ENCODE results near the gene FRMD4A. TPM values are rescaled to one million over a fixed set of nuclear protein-coding genes. Genes with fewer than 3 reads are reported as not detected.
"Not testable (repeated sequence)": the region's sequence is repeated elsewhere in the genome, so short reads cannot be mapped to it uniquely, and the experiment has no call there.

The FRMD4A gene
- total RNA-seq, 2 experiments from 2014 or later: 3.1 to 3.7 TPM

DNA sequence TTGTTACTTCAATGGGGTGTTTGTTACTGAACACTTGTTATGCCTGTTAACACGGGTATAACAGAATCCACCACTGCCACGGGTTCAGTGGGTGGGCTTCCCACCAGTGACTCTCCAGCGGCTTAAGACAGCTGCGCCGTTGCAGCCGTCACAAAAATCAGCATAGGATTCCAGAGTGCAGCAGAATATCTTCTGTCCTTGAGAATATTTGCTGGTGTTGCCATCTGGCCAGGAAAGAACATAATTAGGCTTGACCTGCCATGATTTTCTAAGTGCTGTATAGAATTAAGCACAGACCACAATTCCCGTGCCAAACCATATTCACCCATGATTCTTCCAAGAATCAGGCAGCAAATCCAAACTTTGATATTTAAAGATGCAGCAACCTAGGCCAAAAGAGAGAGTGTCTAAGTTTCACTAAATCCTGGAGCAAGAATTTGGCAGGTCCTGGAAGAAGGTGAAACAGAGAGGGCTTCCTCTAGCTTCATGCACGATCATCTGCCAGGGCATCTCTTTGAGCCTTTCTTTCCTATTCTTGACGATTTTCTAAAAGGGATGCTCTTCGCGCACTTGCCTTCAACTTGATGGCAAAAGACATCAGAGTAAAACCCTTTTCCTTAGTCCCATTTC lies 95.0 kb downstream of the FRMD4A start:
- TF ChIP-seq, protein P1, sequence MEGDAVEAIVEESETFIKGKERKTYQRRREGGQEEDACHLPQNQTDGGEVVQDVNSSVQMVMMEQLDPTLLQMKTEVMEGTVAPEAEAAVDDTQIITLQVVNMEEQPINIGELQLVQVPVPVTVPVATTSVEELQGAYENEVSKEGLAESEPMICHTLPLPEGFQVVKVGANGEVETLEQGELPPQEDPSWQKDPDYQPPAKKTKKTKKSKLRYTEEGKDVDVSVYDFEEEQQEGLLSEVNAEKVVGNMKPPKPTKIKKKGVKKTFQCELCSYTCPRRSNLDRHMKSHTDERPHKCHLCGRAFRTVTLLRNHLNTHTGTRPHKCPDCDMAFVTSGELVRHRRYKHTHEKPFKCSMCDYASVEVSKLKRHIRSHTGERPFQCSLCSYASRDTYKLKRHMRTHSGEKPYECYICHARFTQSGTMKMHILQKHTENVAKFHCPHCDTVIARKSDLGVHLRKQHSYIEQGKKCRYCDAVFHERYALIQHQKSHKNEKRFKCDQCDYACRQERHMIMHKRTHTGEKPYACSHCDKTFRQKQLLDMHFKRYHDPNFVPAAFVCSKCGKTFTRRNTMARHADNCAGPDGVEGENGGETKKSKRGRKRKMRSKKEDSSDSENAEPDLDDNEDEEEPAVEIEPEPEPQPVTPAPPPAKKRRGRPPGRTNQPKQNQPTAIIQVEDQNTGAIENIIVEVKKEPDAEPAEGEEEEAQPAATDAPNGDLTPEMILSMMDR (IDR thresholded peaks at IDR 0.05): no peak
- DNase-seq (no peak), ATAC-seq (ENCODE audit: poor library complexity) (no peak)
- peaks cover 18% of the 10 kb centered on the region for H3K4me1 Mint-ChIP-seq (ENCODE audit: low read depth)
- H3K4me3 Mint-ChIP-seq: no peak overlapping the region
- POLR2A ChIA-PET: no interaction called here
- intact Hi-C loops (cut with DNase I, micrococcal nuclease): no loop called here
- H3K27me3 Mint-ChIP-seq: peaks cover 56% of the 10 kb centered on the region
- H3K36me3 Mint-ChIP-seq (ENCODE audit: low read depth): no peaks in the 10 kb centered on the region
- CTCF ChIA-PET: no interaction called here
- no peaks in the 10 kb centered on the region for H3K4me1 ChIP-seq (ENCODE audit: insufficient read depth, low read length)
- no peak overlapping the region for H3K27ac ChIP-seq (ENCODE audit: low read depth in 1 of 2, low read length in 2 of 2)
- H3K4me3 ChIP-seq (ENCODE audit: low read length): no peak overlapping the region
- no peaks in the 10 kb centered on the region for H3K9me3 Mint-ChIP-seq
- H3K27ac Mint-ChIP-seq: no peak overlapping the region
- H3K27me3 ChIP-seq (ENCODE audit: control insufficient read depth in 1 of 2, insufficient read depth in 2 of 2, low read length in 2 of 2): peaks cover 0 to 2% of the 10 kb centered on the region in 2 experiments
- H3K36me3 ChIP-seq (ENCODE audit: insufficient read depth, low read length): no peaks in the 10 kb centered on the region
- no peaks in the 10 kb centered on the region for H3K9me3 ChIP-seq (ENCODE audit: control insufficient read depth in 1 of 2, insufficient read depth in 1 of 2, low read length in 2 of 2)

DNA sequence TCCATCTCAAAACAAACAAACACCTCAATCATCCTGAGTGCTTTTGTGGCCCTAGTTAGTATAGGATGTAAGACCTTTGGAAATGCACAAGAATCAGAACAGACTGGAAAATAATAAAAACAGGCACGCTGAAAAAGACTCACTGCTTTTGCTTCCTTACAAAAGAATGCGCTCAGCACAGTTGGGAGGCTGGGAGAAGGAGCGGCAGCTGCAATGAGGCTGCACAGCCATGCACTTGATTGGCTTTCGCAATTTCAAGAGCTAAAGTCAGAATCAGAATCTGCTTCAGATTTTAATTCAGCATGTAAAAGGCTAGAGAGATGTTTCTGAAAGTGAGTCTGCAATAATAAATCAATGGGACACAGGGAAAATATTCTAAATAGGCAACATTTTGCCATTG lies 97.2 kb downstream of the FRMD4A start:
- H3K4me3 ChIP-seq (ENCODE audit: low read length): no peak overlapping the region
- H3K9me3 ChIP-seq (ENCODE audit: control insufficient read depth in 1 of 2, insufficient read depth in 1 of 2, low read length in 2 of 2): no peaks in the 10 kb centered on the region
- ATAC-seq (ENCODE audit: poor library complexity) (no peak), DNase-seq (no peak)
- POLR2A ChIA-PET: no interaction called here
- TF ChIP-seq, protein P1 (IDR thresholded peaks at IDR 0.05): no peak
- Mint-ChIP-seq H3K4me1 (ENCODE audit: low read depth) (peaks cover 12% of the 10 kb centered on the region), H3K9me3 (no peaks in the 10 kb centered on the region), H3K27ac (no peak overlapping the region), H3K27me3 (peaks cover 42% of the 10 kb centered on the region), H3K36me3 (ENCODE audit: low read depth) (no peaks in the 10 kb centered on the region), H3K4me3 (no peak overlapping the region)
- CTCF ChIA-PET: no interaction called here
- H3K27ac ChIP-seq (ENCODE audit: low read depth in 1 of 2, low read length in 2 of 2): no peak overlapping the region
- no peaks in the 10 kb centered on the region for H3K36me3 ChIP-seq (ENCODE audit: insufficient read depth, low read length)
- peaks cover 0 to 2% of the 10 kb centered on the region in 2 experiments for H3K27me3 ChIP-seq (ENCODE audit: control insufficient read depth in 1 of 2, insufficient read depth in 2 of 2, low read length in 2 of 2)
- intact Hi-C loops (cut with DNase I, micrococcal nuclease): no loop called here
- no peaks in the 10 kb centered on the region for H3K4me1 ChIP-seq (ENCODE audit: insufficient read depth, low read length)

DNA sequence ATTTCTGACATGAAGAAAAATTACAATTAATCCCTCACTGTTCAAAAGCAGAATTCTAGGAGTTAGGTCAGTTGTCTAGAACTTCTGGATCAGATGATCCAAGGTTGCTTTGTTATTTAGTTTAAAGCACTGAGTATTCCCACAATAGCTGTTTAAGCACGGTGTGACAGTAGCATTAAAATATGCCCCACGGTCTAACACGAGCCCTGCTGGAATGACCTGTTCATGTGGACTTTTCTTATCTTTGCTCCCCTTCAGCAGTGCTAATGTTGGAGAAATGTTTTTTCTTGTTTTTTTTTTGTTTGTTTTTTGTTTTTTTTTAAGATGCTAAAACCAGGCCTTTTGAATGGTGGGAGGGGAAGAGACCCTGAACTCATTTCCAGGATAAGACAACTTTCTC lies 101.9 kb downstream of the FRMD4A start:
- intact Hi-C loops (cut with DNase I, micrococcal nuclease); H3K27me3 ChIP-seq (ENCODE audit: control insufficient read depth in 1 of 2, insufficient read depth in 2 of 2, low read length in 2 of 2); H3K4me1 ChIP-seq (ENCODE audit: insufficient read depth, low read length); ATAC-seq (ENCODE audit: poor library complexity); H3K4me3 Mint-ChIP-seq; CTCF ChIA-PET; H3K9me3 ChIP-seq (ENCODE audit: control insufficient read depth in 1 of 2, insufficient read depth in 1 of 2, low read length in 2 of 2); H3K27ac ChIP-seq (ENCODE audit: low read depth in 1 of 2, low read length in 2 of 2); DNase-seq; H3K36me3 ChIP-seq (ENCODE audit: insufficient read depth, low read length); H3K36me3 Mint-ChIP-seq (ENCODE audit: low read depth); H3K9me3 Mint-ChIP-seq; H3K27ac Mint-ChIP-seq; H3K4me3 ChIP-seq (ENCODE audit: low read length): not testable (repeated sequence)
- POLR2A ChIA-PET: interaction anchor here (0.6 kb wide), 1 partner anchor 43 kb away, joined by 3 read pairs; no protein-coding TSS in a partner anchor
- H3K27me3 Mint-ChIP-seq: peaks cover 41% of the 10 kb centered on the region
- H3K4me1 Mint-ChIP-seq (ENCODE audit: low read depth): peaks cover 12% of the 10 kb centered on the region

DNA sequence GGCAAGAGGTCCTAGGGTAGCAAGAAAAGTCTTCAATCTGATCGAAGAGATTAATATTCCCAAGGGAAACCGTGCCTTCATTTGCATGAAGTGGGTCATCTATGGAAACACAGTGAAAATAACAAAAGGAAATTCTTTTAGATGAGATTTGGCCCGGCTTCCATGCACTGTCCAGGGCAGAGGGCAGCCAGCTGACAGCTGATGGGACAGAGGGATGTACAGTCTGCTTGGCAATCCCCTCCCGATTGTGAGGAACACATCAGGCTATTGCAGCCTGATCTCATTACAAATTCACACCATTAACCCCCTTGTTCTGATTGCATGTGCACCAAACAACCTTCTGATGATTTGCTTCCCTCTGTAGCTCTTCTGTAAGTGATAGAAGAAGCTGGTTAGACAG lies 105.3 kb downstream of the FRMD4A start:
- Histone ChIP-seq H3K27me3 (ENCODE audit: control insufficient read depth in 1 of 2, insufficient read depth in 2 of 2, low read length in 2 of 2) (no peaks in the 10 kb centered on the region), H3K9me3 (ENCODE audit: control insufficient read depth in 1 of 2, insufficient read depth in 1 of 2, low read length in 2 of 2) (no peaks in the 10 kb centered on the region), H3K27ac (ENCODE audit: low read depth in 1 of 2, low read length in 2 of 2) (no peak overlapping the region), H3K4me1 (ENCODE audit: insufficient read depth, low read length) (no peaks in the 10 kb centered on the region), H3K36me3 (ENCODE audit: insufficient read depth, low read length) (no peaks in the 10 kb centered on the region), H3K4me3 (ENCODE audit: low read length) (no peak overlapping the region)
- peaks cover 35% of the 10 kb centered on the region for H3K27me3 Mint-ChIP-seq
- ATAC-seq (ENCODE audit: poor library complexity) (no peak), DNase-seq (no peak)
- ChIA-PET POLR2A (no interaction called here), CTCF (interaction anchor here (1.0 kb wide), 1 partner anchor 620 kb away, joined by 3 read pairs; no protein-coding TSS in a partner anchor)
- no peaks in the 10 kb centered on the region for H3K9me3 Mint-ChIP-seq
- intact Hi-C loops (cut with DNase I, micrococcal nuclease): no loop called here
- no peaks in the 10 kb centered on the region for H3K36me3 Mint-ChIP-seq (ENCODE audit: low read depth)
- H3K4me3 Mint-ChIP-seq: no peak overlapping the region
- TF ChIP-seq, protein P1 (IDR thresholded peaks at IDR 0.05): no peak
- H3K4me1 Mint-ChIP-seq (ENCODE audit: low read depth): no peaks in the 10 kb centered on the region
- no peak overlapping the region for H3K27ac Mint-ChIP-seq
